ENCODE data around the gene MAN2B2. TPM values are rescaled to one million over a fixed set of nuclear protein-coding genes. Genes with fewer than 3 reads are reported as not detected.

The MAN2B2 gene
- total RNA-seq, 2 donors from 2014 or later, result 22.4 to 28.3 TPM

- no peaks in the 10 kb centered on the region for H3K9me3 ChIP-seq
- intact Hi-C loops (cut with DNase I), result no loop called here
- 89 to 94% methylated on average over 3 to 17 of the region's 17 CpGs for WGBS, 2 donors
- H3K4me3 ChIP-seq, result no peak overlapping the region
- TF ChIP-seq, protein P1, sequence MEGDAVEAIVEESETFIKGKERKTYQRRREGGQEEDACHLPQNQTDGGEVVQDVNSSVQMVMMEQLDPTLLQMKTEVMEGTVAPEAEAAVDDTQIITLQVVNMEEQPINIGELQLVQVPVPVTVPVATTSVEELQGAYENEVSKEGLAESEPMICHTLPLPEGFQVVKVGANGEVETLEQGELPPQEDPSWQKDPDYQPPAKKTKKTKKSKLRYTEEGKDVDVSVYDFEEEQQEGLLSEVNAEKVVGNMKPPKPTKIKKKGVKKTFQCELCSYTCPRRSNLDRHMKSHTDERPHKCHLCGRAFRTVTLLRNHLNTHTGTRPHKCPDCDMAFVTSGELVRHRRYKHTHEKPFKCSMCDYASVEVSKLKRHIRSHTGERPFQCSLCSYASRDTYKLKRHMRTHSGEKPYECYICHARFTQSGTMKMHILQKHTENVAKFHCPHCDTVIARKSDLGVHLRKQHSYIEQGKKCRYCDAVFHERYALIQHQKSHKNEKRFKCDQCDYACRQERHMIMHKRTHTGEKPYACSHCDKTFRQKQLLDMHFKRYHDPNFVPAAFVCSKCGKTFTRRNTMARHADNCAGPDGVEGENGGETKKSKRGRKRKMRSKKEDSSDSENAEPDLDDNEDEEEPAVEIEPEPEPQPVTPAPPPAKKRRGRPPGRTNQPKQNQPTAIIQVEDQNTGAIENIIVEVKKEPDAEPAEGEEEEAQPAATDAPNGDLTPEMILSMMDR (IDR thresholded peaks at IDR 0.05), result no peak
- TF ChIP-seq POLR2A (IDR thresholded peaks at IDR 0.05), result no peak
- H3K4me1 ChIP-seq, result no peaks in the 10 kb centered on the region
- no peak overlapping the region for H3K27ac ChIP-seq
- H3K36me3 ChIP-seq (replicated peaks in 1 of 2; ENCODE audit: insufficient read depth in 1 of 2, low read depth in 2 of 2), result peaks cover 0 to 13% of the 10 kb centered on the region in 2 donors
- ATAC-seq (no peak), DNase-seq (no peak)
- no peaks in the 10 kb centered on the region for H3K27me3 ChIP-seq
Measured at GRCh38 chr4:6596948-6597347, 22.0 kb downstream of the MAN2B2 start.

DNA sequence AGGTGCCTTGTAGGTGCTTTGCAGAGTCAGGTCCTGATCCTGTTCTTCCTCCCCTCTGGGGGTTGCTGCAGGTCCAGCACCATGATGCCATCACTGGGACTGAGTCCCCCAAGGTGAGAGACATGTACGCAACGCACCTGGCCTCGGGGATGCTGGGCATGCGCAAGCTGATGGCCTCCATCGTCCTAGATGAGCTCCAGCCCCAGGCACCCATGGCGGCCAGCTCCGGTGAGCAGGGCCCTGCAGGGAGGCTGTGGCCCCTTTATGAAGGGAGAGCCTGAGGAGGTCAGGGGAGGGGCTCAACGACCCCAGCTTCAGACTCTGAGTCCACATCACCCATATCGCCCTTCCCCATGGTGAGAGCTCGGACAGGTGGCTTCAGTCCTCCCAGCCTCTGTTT is 23.1 kb downstream of the MAN2B2 start:
- DNase-seq (no peak), ATAC-seq (no peak)
- H3K4me1 ChIP-seq, result no peaks in the 10 kb centered on the region
- no peaks in the 10 kb centered on the region for H3K27me3 ChIP-seq
- 84 to 89% methylated on average over 8 to 10 of the region's 10 CpGs for WGBS, 2 donors
- H3K36me3 ChIP-seq (replicated peaks in 1 of 2; ENCODE audit: insufficient read depth in 1 of 2, low read depth in 2 of 2), result peaks cover 0 to 14% of the 10 kb centered on the region in 2 donors
- no peak overlapping the region for H3K4me3 ChIP-seq
- H3K9me3 ChIP-seq, result no peaks in the 10 kb centered on the region
- TF ChIP-seq POLR2A (IDR thresholded peaks at IDR 0.05), result no peak
- TF ChIP-seq, protein P1 (IDR thresholded peaks at IDR 0.05), result no peak
- no peak overlapping the region for H3K27ac ChIP-seq
- intact Hi-C loops (cut with DNase I), result no loop called here

DNA sequence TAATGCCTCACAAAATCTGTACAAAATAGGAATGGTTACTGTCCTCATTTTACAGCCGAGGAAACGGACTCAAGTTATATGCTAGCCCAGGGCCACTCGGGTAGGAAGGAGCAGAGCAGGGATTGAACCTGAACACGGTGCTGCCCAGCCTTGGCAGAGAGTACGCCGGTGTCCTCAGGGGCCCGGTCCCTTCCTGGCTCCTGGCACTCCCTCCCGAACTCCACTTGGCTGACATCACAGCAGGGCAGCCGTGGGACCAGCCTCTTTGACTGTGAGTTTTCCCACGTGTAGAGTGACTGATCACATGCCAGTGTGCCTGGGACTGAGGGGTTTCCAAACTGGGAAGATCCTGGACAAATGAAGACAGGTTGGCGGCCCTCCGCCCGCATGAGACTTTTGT is 23.7 kb downstream of the MAN2B2 start:
- intact Hi-C loops (cut with DNase I), result no loop called here
- Histone ChIP-seq H3K27ac (no peak overlapping the region), H3K4me1 (no peaks in the 10 kb centered on the region), H3K36me3 (replicated peaks in 1 of 2; ENCODE audit: insufficient read depth in 1 of 2, low read depth in 2 of 2) (peaks cover 0 to 14% of the 10 kb centered on the region in 2 donors), H3K4me3 (no peak overlapping the region), H3K27me3 (no peaks in the 10 kb centered on the region), H3K9me3 (no peaks in the 10 kb centered on the region)
- 80 to 84% methylated on average over 5 to 13 of the region's 13 CpGs for WGBS, 2 donors
- no peak for ATAC-seq
- TF ChIP-seq POLR2A (IDR thresholded peaks at IDR 0.05), result no peak
- TF ChIP-seq, protein P1 (IDR thresholded peaks at IDR 0.05), result no peak
- DNase-seq, result no peak

DNA sequence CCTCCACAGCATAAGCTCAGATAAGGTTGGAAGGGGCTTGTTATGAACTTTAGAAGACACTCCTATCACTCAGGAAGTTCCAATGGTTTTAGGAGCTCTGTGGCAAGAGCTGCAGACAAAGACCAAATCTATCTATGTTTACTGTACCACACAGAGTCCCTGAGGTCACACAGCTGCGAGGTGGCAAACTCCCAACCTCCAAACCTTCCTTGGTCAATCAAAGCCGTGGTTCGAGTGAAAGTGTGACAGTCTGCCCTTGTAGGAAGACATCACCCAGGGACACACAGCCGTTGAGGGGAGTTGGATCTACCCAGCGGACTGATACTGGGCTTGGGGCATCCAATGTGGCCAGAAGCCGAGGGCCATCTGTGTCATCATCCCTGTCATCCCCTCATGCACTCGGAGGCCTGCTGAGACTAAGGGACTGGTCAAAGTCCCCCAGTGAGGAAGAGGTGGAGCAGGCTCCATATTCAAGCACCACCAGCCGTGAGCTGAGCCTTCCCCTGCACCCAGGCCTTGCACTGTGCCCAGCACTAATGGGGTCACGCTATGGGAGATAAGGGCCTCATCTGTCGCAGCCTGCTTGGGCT is 26.8 kb downstream of the MAN2B2 start:
- 88 to 97% methylated on average over 10 of the region's 10 CpGs for WGBS, 2 donors
- H3K36me3 ChIP-seq (replicated peaks in 1 of 2; ENCODE audit: insufficient read depth in 1 of 2, low read depth in 2 of 2), result peaks cover 12 to 18% of the 10 kb centered on the region in 2 donors
- ATAC-seq (no peak), DNase-seq (no peak)
- H3K27ac ChIP-seq, result no peak overlapping the region
- no peaks in the 10 kb centered on the region for H3K4me1 ChIP-seq
- intact Hi-C loops (cut with DNase I), result no loop called here
- TF ChIP-seq POLR2A (IDR thresholded peaks at IDR 0.05), result no peak
- TF ChIP-seq, protein P1 (IDR thresholded peaks at IDR 0.05), result no peak
- H3K27me3 ChIP-seq, result no peaks in the 10 kb centered on the region
- no peaks in the 10 kb centered on the region for H3K9me3 ChIP-seq
- no peak overlapping the region for H3K4me3 ChIP-seq

DNA sequence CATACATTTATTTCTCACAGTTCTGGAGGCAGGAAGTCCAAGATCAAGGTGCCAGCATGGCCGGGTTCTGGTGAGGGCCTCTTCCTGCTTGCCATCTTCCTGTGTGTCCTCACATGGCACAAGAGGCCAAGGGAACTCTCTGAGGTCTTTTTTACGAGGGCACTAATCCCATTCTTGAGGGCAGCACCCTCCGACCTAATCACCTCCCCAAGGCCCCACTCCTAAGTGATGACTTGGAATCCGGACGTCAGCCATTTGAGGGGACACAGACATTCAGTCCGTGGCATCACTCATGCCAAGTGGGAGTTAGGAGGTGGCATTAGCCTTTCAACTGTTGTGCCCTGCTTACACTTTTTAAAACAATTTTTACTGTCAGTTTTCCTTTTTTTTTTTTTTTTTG is 27.3 kb downstream of the MAN2B2 start:
- Histone ChIP-seq H3K36me3 (replicated peaks in 1 of 2; ENCODE audit: insufficient read depth in 1 of 2, low read depth in 2 of 2) (peaks cover 12 to 18% of the 10 kb centered on the region in 2 donors), H3K4me1 (no peaks in the 10 kb centered on the region), H3K4me3 (no peak overlapping the region), H3K27me3 (no peaks in the 10 kb centered on the region), H3K9me3 (no peaks in the 10 kb centered on the region), H3K27ac (no peak overlapping the region)
- WGBS, 2 donors, result 89 to 96% methylated on average over 6 of the region's 6 CpGs
- no peak for ATAC-seq
- DNase-seq, result no peak
- intact Hi-C loops (cut with DNase I), result no loop called here
- TF ChIP-seq, protein P1 (IDR thresholded peaks at IDR 0.05), result no peak
- TF ChIP-seq POLR2A (IDR thresholded peaks at IDR 0.05), result no peak
